ENCODE results near the gene PSMD12. TPM values are rescaled to one million over a fixed set of nuclear protein-coding genes. Genes with fewer than 3 reads are reported as not detected.
"Not testable (repeated sequence)": the region's sequence is repeated elsewhere in the genome, so short reads cannot be mapped to it uniquely, and the experiment has no call there.

The PSMD12 gene
- total RNA-seq, 1 experiment from 2014 or later = 12.9 TPM

- in situ Hi-C loops (cut with HindIII; ENCODE audit: low pct_unique_long_range_greater_than_20kb, low sequenced_read_pairs) = no loop called here
- DNase-seq (ENCODE audit: low read depth) = no peak
Measured at GRCh38 chr17:67390006-67390645, 23.7 kb upstream of the PSMD12 start.

GRCh38 chr17:67388986-67389385 is 22.6 kb upstream of the PSMD12 start:
- DNase-seq (ENCODE audit: low read depth) = no peak
- in situ Hi-C loops (cut with HindIII; ENCODE audit: low pct_unique_long_range_greater_than_20kb, low sequenced_read_pairs) = no loop called here

- DNase-seq (ENCODE audit: low read depth); in situ Hi-C loops (cut with HindIII; ENCODE audit: low pct_unique_long_range_greater_than_20kb, low sequenced_read_pairs): not testable (repeated sequence)
Measured at GRCh38 chr17:67388536-67388935, 22.2 kb upstream of the PSMD12 start.

GRCh38 chr17:67386965-67387551 is 20.7 kb upstream of the PSMD12 start:
- in situ Hi-C loops (cut with HindIII; ENCODE audit: low pct_unique_long_range_greater_than_20kb, low sequenced_read_pairs) = no loop called here
- DNase-seq (ENCODE audit: low read depth) = peak; percentile 58

- in situ Hi-C loops (cut with HindIII; ENCODE audit: low pct_unique_long_range_greater_than_20kb, low sequenced_read_pairs) = no loop called here
- DNase-seq (ENCODE audit: low read depth) = no peak
Measured at GRCh38 chr17:67385122-67385988, 19.0 kb upstream of the PSMD12 start.

- DNase-seq (ENCODE audit: low read depth) = no peak
- in situ Hi-C loops (cut with HindIII; ENCODE audit: low pct_unique_long_range_greater_than_20kb, low sequenced_read_pairs) = no loop called here
Measured at GRCh38 chr17:67381929-67382257, 15.5 kb upstream of the PSMD12 start.

GRCh38 chr17:67379251-67379630 is 12.9 kb upstream of the PSMD12 start:
- in situ Hi-C loops (cut with HindIII; ENCODE audit: low pct_unique_long_range_greater_than_20kb, low sequenced_read_pairs) = no loop called here

GRCh38 chr17:67378454-67379250 is 12.3 kb upstream of the PSMD12 start:
- in situ Hi-C loops (cut with HindIII; ENCODE audit: low pct_unique_long_range_greater_than_20kb, low sequenced_read_pairs) = no loop called here
- peak; percentile 74 for DNase-seq (ENCODE audit: low read depth)

More at GRCh38 chr17:67379251-67379630, 12.9 kb upstream of the PSMD12 start:
- DNase-seq (ENCODE audit: low read depth) = no peak

- peak; percentile 54 for DNase-seq (ENCODE audit: low read depth)
- in situ Hi-C loops (cut with HindIII; ENCODE audit: low pct_unique_long_range_greater_than_20kb, low sequenced_read_pairs) = no loop called here
Measured at GRCh38 chr17:67377488-67378453, 11.4 kb upstream of the PSMD12 start.

- in situ Hi-C loops (cut with HindIII; ENCODE audit: low pct_unique_long_range_greater_than_20kb, low sequenced_read_pairs) = no loop called here
- peak; percentile 85 for DNase-seq (ENCODE audit: low read depth)
Measured at GRCh38 chr17:67376737-67377487, 10.5 kb upstream of the PSMD12 start, which contains the start of gene PITPNC1. Gene PITPNC1, plus strand, starts transcription at chr17:67377281.

GRCh38 chr17:67376415-67376736 is 10.0 kb upstream of the PSMD12 start:
- in situ Hi-C loops (cut with HindIII; ENCODE audit: low pct_unique_long_range_greater_than_20kb, low sequenced_read_pairs) = no loop called here

GRCh38 chr17:67375716-67376115 is 9.3 kb upstream of the PSMD12 start:
- no peak for DNase-seq (ENCODE audit: low read depth)
- in situ Hi-C loops (cut with HindIII; ENCODE audit: low pct_unique_long_range_greater_than_20kb, low sequenced_read_pairs) = no loop called here

More at GRCh38 chr17:67376415-67376736, 10.0 kb upstream of the PSMD12 start:
- no peak for DNase-seq (ENCODE audit: low read depth)

- in situ Hi-C loops (cut with HindIII; ENCODE audit: low pct_unique_long_range_greater_than_20kb, low sequenced_read_pairs) = no loop called here
- DNase-seq (ENCODE audit: low read depth) = no peak
Measured at GRCh38 chr17:67375054-67375427, 8.7 kb upstream of the PSMD12 start.

- in situ Hi-C loops (cut with HindIII; ENCODE audit: low pct_unique_long_range_greater_than_20kb, low sequenced_read_pairs) = no loop called here
- DNase-seq (ENCODE audit: low read depth) = peak; percentile 74
Measured at GRCh38 chr17:67374329-67375053, 8.1 kb upstream of the PSMD12 start.

GRCh38 chr17:67372751-67373150 is 6.4 kb upstream of the PSMD12 start:
- no peak for DNase-seq (ENCODE audit: low read depth)
- in situ Hi-C loops (cut with HindIII; ENCODE audit: low pct_unique_long_range_greater_than_20kb, low sequenced_read_pairs) = no loop called here

- no peak for DNase-seq (ENCODE audit: low read depth)
- in situ Hi-C loops (cut with HindIII; ENCODE audit: low pct_unique_long_range_greater_than_20kb, low sequenced_read_pairs) = no loop called here
Measured at GRCh38 chr17:67369676-67370075, 3.3 kb upstream of the PSMD12 start.
